ENCODE data around the gene STH. TPM values are rescaled to one million over a fixed set of nuclear protein-coding genes. Genes with fewer than 3 reads are reported as not detected.

STH gene
- total and polyA plus RNA-seq, 2 experiments from 2014 or later, result 0.55 TPM; not detected in 1

DNA sequence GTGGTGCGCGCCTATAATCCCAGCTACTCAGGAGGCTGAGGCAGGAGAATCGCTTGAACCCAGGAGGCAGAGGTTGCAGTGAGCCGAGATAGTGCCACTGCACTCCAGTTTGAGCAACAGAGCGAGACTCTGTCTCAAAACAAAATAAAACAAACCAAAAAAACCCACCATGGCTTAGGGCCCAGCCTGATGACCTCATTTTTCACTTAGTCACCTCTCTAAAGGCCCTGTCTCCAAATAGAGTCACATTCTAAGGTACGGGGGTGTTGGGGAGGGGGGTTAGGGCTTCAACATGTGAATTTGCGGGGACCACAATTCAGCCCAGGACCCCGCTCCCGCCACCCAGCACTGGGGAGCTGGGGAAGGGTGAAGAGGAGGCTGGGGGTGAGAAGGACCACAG is 1.4 kb upstream of the STH start (continued):
- TF ChIP-seq, protein P1, sequence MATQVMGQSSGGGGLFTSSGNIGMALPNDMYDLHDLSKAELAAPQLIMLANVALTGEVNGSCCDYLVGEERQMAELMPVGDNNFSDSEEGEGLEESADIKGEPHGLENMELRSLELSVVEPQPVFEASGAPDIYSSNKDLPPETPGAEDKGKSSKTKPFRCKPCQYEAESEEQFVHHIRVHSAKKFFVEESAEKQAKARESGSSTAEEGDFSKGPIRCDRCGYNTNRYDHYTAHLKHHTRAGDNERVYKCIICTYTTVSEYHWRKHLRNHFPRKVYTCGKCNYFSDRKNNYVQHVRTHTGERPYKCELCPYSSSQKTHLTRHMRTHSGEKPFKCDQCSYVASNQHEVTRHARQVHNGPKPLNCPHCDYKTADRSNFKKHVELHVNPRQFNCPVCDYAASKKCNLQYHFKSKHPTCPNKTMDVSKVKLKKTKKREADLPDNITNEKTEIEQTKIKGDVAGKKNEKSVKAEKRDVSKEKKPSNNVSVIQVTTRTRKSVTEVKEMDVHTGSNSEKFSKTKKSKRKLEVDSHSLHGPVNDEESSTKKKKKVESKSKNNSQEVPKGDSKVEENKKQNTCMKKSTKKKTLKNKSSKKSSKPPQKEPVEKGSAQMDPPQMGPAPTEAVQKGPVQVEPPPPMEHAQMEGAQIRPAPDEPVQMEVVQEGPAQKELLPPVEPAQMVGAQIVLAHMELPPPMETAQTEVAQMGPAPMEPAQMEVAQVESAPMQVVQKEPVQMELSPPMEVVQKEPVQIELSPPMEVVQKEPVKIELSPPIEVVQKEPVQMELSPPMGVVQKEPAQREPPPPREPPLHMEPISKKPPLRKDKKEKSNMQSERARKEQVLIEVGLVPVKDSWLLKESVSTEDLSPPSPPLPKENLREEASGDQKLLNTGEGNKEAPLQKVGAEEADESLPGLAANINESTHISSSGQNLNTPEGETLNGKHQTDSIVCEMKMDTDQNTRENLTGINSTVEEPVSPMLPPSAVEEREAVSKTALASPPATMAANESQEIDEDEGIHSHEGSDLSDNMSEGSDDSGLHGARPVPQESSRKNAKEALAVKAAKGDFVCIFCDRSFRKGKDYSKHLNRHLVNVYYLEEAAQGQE (IDR thresholded peaks at IDR 0.05; ENCODE audit: unreplicated experiment), result no peak
- TF ChIP-seq, protein P2, sequence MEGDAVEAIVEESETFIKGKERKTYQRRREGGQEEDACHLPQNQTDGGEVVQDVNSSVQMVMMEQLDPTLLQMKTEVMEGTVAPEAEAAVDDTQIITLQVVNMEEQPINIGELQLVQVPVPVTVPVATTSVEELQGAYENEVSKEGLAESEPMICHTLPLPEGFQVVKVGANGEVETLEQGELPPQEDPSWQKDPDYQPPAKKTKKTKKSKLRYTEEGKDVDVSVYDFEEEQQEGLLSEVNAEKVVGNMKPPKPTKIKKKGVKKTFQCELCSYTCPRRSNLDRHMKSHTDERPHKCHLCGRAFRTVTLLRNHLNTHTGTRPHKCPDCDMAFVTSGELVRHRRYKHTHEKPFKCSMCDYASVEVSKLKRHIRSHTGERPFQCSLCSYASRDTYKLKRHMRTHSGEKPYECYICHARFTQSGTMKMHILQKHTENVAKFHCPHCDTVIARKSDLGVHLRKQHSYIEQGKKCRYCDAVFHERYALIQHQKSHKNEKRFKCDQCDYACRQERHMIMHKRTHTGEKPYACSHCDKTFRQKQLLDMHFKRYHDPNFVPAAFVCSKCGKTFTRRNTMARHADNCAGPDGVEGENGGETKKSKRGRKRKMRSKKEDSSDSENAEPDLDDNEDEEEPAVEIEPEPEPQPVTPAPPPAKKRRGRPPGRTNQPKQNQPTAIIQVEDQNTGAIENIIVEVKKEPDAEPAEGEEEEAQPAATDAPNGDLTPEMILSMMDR (conservative IDR thresholded peaks at IDR 0.05; ENCODE audit: low read depth in 2 of 2), result no peak
- TF ChIP-seq POLR2AphosphoS5 (IDR thresholded peaks at IDR 0.05; ENCODE audit: low read depth) (no peak), EZH2phosphoT487 (IDR thresholded peaks at IDR 0.05; ENCODE audit: unreplicated experiment) (no peak), EZH2 (IDR thresholded peaks at IDR 0.05; ENCODE audit: low read depth, unreplicated experiment) (no peak), ZNF331 (CRISPR knock-in tag; IDR thresholded peaks at IDR 0.05; ENCODE audit: low read depth) (no peak)

DNA sequence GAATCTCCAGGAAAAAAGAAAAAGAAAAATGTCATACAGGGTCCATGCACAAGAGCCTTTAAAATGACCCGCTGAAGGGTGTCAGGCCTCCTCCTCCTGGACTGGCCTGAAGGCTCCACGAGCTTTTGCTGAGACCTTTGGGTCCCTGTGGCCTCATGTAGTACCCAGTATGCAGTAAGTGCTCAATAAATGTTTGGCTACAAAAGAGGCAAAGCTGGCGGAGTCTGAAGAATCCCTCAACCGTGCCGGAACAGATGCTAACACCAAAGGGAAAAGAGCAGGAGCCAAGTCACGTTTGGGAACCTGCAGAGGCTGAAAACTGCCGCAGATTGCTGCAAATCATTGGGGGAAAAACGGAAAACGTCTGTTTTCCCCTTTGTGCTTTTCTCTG is 845 bp downstream of the STH start:
- Histone ChIP-seq H3K27me3 (ENCODE audit: insufficient read depth) (no peaks in the 10 kb centered on the region), H3K9me2 (ENCODE audit: insufficient read depth) (no peaks in the 10 kb centered on the region), H4K20me1 (replicated peaks; ENCODE audit: insufficient read depth) (no peaks in the 10 kb centered on the region), H3K4me1 (ENCODE audit: insufficient read depth) (no peaks in the 10 kb centered on the region), H3F3A (replicated peaks; ENCODE audit: low read depth) (no peaks in the 10 kb centered on the region), H3K36me3 (ENCODE audit: insufficient read depth) (no peaks in the 10 kb centered on the region), H2AFZ (no peak overlapping the region), H3K4me3 (no peak overlapping the region), H3K79me2 (replicated peaks; ENCODE audit: insufficient read depth) (no peaks in the 10 kb centered on the region), H3K4me2 (no peak overlapping the region), H3K27ac (ENCODE audit: low read depth) (no peak overlapping the region)
- DNase-seq (ENCODE audit: low spot score), result no peak
- no peak overlapping the region for H3K27ac Mint-ChIP-seq
- no peaks in the 10 kb centered on the region for H3K4me1 Mint-ChIP-seq
- H3K4me3 Mint-ChIP-seq, result no peak overlapping the region
- peaks cover 17% of the 10 kb centered on the region for H3K27me3 Mint-ChIP-seq (ENCODE audit: insufficient read depth, low read depth, poor library complexity)
- H3K9me3 Mint-ChIP-seq, result no peaks in the 10 kb centered on the region
- ATAC-seq, result no peak
- no peaks in the 10 kb centered on the region for H3K36me3 Mint-ChIP-seq (ENCODE audit: low read depth)
- no peak for TF ChIP-seq STAT1 (IDR thresholded peaks at IDR 0.05; ENCODE audit: unreplicated experiment)
- TF ChIP-seq, protein P3, sequence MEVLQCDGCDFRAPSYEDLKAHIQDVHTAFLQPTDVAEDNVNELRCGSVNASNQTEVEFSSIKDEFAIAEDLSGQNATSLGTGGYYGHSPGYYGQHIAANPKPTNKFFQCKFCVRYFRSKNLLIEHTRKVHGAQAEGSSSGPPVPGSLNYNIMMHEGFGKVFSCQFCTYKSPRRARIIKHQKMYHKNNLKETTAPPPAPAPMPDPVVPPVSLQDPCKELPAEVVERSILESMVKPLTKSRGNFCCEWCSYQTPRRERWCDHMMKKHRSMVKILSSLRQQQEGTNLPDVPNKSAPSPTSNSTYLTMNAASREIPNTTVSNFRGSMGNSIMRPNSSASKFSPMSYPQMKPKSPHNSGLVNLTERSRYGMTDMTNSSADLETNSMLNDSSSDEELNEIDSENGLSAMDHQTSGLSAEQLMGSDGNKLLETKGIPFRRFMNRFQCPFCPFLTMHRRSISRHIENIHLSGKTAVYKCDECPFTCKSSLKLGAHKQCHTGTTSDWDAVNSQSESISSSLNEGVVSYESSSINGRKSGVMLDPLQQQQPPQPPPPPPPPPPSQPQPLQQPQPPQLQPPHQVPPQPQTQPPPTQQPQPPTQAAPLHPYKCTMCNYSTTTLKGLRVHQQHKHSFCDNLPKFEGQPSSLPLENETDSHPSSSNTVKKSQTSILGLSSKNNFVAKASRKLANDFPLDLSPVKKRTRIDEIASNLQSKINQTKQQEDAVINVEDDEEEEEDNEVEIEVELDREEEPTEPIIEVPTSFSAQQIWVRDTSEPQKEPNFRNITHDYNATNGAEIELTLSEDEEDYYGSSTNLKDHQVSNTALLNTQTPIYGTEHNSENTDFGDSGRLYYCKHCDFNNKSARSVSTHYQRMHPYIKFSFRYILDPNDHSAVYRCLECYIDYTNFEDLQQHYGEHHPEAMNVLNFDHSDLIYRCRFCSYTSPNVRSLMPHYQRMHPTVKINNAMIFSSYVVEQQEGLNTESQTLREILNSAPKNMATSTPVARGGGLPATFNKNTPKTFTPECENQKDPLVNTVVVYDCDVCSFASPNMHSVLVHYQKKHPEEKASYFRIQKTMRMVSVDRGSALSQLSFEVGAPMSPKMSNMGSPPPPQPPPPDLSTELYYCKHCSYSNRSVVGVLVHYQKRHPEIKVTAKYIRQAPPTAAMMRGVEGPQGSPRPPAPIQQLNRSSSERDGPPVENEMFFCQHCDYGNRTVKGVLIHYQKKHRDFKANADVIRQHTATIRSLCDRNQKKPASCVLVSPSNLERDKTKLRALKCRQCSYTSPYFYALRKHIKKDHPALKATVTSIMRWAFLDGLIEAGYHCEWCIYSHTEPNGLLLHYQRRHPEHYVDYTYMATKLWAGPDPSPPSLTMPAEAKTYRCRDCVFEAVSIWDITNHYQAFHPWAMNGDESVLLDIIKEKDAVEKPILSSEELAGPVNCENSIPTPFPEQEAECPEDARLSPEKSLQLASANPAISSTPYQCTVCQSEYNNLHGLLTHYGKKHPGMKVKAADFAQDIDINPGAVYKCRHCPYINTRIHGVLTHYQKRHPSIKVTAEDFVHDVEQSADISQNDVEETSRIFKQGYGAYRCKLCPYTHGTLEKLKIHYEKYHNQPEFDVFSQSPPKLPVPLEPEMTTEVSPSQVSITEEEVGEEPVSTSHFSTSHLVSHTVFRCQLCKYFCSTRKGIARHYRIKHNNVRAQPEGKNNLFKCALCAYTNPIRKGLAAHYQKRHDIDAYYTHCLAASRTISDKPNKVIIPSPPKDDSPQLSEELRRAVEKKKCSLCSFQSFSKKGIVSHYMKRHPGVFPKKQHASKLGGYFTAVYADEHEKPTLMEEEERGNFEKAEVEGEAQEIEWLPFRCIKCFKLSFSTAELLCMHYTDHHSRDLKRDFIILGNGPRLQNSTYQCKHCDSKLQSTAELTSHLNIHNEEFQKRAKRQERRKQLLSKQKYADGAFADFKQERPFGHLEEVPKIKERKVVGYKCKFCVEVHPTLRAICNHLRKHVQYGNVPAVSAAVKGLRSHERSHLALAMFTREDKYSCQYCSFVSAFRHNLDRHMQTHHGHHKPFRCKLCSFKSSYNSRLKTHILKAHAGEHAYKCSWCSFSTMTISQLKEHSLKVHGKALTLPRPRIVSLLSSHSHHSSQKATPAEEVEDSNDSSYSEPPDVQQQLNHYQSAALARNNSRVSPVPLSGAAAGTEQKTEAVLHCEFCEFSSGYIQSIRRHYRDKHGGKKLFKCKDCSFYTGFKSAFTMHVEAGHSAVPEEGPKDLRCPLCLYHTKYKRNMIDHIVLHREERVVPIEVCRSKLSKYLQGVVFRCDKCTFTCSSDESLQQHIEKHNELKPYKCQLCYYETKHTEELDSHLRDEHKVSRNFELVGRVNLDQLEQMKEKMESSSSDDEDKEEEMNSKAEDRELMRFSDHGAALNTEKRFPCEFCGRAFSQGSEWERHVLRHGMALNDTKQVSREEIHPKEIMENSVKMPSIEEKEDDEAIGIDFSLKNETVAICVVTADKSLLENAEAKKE (CRISPR knock-in tag; IDR thresholded peaks at IDR 0.05), result no peak
- TF ChIP-seq JUNB (IDR thresholded peaks at IDR 0.05; ENCODE audit: unreplicated experiment), result no peak
- no peak for TF ChIP-seq POLR2AphosphoS5 (IDR thresholded peaks at IDR 0.05; ENCODE audit: low read depth)
- TF ChIP-seq, protein P1 (IDR thresholded peaks at IDR 0.05; ENCODE audit: unreplicated experiment), result no peak
- no peak for TF ChIP-seq EZH2 (IDR thresholded peaks at IDR 0.05; ENCODE audit: low read depth, unreplicated experiment)
- no peak for TF ChIP-seq CREB1 (CRISPR knock-in tag; IDR thresholded peaks at IDR 0.05; ENCODE audit: low read depth)
- TF ChIP-seq ZNF331 (CRISPR knock-in tag; IDR thresholded peaks at IDR 0.05; ENCODE audit: low read depth), result no peak

Data from GM23338 (cell line).